Activated CD4-positive, alpha-beta T cell treated with anti-CD3 and anti-CD28 coated beads for 4 hours (primary cell): ENCODE measurements around the gene SART3.

ENCODE experiments used
- DNase-seq, 2 donors: peaks; one replicate each; pipeline ENCODE4 v3.0.0-alpha.2; 2020

Gene SART3, protein sequence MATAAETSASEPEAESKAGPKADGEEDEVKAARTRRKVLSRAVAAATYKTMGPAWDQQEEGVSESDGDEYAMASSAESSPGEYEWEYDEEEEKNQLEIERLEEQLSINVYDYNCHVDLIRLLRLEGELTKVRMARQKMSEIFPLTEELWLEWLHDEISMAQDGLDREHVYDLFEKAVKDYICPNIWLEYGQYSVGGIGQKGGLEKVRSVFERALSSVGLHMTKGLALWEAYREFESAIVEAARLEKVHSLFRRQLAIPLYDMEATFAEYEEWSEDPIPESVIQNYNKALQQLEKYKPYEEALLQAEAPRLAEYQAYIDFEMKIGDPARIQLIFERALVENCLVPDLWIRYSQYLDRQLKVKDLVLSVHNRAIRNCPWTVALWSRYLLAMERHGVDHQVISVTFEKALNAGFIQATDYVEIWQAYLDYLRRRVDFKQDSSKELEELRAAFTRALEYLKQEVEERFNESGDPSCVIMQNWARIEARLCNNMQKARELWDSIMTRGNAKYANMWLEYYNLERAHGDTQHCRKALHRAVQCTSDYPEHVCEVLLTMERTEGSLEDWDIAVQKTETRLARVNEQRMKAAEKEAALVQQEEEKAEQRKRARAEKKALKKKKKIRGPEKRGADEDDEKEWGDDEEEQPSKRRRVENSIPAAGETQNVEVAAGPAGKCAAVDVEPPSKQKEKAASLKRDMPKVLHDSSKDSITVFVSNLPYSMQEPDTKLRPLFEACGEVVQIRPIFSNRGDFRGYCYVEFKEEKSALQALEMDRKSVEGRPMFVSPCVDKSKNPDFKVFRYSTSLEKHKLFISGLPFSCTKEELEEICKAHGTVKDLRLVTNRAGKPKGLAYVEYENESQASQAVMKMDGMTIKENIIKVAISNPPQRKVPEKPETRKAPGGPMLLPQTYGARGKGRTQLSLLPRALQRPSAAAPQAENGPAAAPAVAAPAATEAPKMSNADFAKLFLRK

DNA sequence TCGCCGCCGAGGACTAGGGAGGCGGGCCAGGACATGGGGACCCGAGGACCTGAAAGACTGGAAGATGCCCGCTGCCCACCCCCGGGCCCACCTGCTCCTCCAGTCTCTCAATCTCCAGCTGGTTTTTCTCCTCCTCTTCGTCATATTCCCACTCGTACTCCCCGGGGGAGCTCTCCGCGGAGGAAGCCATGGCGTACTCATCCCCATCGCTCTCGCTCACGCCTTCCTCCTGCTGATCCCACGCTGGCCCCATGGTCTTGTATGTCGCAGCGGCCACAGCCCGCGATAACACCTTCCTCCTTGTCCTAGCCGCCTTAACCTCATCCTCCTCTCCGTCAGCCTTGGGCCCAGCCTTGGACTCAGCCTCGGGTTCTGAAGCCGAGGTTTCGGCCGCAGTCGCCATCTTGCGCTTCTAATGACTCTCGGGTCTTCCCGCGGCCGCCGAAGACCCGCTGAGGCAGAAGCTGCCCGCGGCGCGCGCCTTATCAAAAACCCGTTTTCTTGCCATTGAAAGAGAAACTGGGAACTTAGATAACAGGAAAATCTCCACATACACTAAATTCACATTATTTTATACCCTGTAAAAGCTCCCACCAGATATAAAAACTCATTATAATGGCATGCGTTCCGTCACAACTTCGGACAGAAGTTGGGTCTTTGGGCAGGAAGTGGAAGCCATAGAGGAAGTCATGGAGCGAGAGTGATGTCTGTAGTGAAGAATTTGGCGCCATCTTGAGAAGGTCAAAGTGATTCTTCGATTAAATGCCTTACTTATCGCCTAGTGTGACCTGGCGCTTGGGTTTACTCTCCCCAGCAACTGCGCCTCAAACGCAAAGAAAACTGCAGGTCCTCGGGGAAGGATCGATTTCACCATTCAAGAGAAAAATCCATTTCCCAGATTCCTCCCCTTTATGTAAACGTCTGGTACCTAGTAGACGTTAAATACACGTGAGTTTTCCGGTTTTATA lies at the start of gene SART3:
Gene SART3 (minus strand): TSS at position 422 of the 968 bp plus-strand sequence. CDS start 19 bp downstream, at position 403.
- peak; percentile 78 to 79 for DNase-seq

DNA sequence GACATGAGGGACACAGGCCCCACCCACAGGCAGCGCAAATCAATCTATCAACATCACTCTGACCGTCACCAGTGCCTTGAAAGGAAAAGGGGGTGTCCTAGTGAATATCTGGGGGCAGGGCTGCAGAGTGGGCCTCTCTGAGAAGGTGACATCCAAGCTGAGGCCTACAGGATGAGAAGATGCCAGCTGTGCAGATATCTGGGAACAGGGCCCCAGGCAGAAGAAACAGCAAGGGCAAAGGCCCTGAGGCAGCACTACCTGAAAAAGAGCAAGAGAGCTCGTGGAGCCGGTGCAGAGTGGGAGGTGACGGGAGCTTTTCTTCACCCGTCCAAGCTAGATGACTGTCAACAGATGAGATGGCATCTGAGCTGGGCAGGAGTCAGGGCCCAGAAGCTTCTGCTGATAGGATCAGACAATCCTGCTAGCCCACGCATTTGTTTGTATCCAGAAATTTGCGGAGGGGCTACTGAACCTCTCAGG lies 49.4 kb upstream of the SART3 start:
- DNase-seq, result no peak

DNA sequence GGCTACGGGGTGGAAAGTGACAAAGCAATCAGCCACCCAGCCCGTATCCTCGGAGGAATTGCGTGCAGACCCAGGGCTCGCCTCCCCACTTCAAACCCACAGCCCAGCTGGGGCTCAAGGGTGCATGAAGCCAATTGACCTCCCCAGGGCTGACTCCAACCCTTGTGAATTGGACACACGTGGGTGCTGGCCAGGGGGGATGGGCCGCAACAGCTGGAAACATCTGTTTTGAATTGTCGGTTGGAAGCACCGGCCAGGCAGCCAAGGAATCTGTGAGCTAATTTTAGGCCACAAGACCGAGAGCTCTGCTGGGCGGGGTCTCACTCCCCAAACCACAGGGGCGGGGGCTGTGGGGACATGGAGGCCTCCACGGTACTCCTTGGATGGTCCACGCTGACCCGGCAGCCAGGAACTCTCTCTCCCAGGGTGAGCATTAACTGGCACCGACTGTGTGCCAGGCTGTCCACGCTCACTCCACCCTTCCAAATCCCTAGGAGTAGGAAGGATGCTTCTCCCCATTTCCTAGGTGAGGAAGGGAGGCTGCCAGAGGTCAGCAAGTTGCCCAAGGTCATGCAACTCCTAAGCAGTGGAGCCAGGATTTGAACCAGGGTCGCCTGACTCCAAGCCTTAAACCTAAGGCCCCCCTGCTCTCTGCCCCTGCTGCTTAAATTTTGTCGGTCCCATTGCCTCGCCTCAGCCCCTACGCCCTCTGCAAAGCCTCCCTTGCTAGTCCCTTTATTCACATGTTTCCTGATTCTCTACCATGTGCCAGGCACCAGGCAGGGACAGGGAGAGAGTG lies 48.8 kb upstream of the SART3 start:
- DNase-seq, result no peak

DNA sequence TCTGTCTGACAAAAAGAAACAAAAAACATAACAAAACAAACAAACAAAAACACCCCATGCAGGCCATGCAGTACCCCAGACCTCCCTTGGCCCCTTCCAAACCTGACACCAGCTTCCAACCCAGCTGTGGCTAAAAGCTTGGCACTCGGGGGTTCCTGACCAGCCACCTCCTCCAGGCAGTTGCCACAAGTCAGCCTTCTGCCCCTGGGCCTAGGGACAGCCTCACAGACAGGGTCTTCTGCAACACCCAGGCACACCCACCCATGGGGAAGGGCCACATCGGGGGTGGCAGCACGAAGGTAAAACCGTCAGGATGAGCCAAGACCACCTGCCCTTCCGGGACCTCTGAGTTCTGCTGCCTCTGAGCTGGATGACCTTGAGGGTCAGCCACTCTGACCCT lies 47.6 kb upstream of the SART3 start:
- no peak for DNase-seq

DNA sequence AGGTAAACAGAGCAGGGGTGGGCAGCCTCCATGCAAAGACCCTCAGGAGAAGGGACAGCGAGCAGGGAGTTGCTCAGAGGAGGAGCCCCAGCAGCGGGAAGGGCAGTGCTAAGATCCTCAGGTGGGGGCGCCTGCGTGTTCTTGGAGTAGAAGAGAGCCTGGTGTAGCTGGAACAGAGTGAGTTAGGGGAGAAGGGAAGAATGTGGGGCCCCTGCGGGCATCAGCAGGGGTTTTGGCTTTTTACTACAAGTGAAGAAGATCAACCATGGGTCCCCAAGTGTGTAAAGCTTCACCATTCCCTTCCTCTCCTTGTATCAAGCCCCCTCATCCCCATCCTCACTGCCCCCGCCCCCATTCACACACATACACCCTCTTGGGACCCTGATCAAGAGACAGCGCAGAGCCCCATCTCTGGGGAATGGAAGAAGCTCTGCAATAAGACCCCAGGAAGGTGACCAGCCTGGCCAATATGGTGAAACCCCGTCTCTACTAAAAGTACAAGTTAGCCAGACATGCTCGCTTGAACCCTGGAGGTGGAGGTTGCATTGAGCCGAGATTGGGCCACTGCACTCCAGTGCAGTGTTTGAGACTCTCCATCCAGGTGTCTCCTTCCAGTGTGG lies 47.1 kb upstream of the SART3 start:
- no peak for DNase-seq

DNA sequence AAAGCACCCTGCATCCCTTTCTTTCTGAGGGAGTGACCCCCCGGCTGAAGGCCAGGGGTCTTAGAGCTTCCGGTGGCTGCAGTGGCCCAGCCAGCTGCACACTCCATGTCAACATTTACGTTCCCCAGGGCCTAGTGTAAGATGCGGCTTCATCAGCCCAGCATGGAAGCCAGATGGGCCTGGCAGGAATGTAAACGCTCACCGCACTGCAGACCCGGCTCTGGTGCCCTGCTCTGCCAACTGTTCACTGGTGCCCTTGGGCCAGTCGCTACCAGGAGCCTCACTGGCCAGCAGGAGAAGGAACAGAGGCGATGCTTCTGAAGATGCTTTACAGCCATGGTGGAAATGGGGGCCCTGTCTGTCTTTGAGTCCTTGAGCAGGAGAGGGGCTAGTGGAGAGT lies 45.5 kb upstream of the SART3 start:
- no peak for DNase-seq

DNA sequence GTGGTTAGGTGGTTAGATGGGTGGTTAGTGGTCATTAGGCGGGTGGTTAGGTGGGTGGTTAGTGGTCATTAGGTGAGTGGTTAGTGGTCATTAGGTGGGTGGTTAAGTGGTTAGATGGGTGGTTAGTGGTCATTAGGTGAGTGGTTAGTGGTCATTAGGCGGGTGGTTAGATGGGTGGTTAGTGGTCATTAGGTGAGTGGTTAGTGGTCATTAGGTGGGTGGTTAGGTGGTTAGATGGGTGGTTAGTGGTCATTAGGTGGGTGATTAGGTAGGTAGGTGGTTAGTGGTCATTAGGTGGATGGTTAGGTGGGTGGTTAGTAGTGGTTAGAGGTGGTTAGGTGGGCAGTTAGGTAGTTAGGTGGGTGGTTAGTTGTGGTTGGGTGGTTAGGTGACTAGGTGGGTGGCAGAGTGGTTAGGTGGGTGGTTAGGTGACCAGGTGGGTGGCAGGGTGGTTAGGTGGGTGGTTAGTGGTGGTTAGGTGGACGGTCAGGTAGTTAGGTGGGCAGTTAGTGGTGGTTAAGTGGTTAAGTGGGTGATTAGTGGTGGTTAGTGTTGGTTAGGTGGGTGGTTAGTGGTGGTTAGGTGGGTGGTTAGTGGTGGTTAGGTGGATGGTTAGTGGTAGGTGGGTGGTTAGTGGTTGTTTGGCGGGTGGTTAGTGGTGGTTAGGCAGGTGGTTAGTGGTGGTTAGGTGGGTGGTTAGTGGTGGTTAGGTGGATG lies 44.9 kb upstream of the SART3 start:
- DNase-seq, result no peak

DNA sequence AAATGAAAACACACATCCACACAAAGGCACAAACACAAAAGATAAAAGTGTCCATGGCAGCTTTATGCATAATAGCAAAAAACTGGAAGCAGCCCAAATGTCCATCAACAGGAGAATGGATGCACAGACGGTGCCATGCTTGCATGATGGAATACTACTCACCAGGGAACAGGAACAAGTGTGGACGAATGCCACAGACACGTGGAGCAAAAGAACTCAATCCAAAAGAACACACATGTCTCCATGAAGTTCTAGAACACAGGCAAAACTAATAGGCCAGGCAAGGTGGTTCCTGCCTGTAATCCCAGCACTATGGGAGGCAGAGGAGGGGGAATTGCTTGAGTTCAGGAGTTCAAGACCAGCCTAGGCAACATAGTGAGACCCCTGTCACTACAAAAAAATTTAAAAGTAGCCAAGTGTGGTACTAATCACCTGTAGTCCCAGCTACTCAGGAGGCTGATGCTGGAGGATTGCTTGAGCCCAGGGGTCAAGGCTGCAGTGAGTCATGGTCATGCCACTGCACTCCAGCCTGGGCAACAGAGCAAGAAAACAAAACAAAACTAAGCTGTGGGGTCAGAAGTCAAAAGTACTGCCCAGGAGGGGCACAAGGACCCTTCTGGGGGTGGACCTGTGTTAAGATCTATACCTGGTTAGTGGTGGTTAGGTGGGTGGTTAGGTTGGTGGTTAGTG lies 44.2 kb upstream of the SART3 start:
- no peak for DNase-seq

DNA sequence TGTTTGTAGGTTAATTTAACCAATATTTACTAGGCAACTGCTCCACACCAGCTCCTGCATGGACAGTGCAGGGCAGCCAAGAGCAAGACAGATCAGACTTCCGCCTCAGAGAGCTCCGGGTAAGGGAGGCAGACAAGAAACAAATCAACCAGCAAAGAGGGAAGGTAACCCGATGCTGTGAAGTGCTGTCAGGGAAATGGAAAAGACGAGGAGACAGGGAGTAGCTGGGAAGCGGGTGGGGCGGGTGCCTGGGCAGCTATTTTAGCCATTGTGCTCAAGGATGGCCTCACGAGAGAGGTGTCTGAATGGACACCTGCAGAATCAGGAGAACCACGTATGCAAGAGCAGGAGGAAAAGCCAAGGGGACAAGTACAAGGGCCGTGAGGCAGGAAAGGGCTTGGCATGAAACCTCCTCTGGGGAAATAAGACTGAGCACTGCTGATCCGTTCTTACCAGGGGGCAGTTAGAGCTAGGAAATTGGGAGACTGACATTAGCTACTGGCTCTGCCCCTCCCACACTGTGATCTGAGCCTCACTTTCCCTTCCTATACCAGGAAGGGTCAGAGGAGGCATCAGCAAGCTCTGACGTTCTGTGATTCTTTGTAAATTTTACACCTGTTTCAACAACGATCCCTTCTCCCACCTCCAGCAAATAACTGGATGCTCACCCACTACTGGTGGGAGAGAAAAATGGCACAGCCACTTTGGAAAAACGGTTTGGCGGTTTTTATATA lies 43.4 kb upstream of the SART3 start:
- DNase-seq, result no peak

DNA sequence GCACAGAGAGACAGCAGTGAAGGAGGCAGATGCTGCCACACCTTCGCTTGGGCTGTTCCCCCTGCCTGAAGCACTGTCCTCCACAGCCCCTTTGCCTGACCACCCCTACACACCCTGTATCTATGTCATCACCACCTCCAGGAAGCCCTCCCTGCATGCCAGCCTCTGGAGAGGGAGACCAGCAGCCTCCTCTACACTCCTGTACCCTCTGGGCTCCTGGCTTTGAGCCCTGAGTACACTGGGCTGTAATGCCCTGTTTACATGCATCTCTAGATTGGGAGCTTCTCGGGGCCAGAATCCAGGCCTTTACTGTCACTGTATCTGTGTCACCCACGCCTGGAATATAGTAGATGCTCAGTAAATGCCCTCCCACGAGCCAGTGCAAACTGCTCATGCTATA lies 42.8 kb upstream of the SART3 start:
- no peak for DNase-seq

DNA sequence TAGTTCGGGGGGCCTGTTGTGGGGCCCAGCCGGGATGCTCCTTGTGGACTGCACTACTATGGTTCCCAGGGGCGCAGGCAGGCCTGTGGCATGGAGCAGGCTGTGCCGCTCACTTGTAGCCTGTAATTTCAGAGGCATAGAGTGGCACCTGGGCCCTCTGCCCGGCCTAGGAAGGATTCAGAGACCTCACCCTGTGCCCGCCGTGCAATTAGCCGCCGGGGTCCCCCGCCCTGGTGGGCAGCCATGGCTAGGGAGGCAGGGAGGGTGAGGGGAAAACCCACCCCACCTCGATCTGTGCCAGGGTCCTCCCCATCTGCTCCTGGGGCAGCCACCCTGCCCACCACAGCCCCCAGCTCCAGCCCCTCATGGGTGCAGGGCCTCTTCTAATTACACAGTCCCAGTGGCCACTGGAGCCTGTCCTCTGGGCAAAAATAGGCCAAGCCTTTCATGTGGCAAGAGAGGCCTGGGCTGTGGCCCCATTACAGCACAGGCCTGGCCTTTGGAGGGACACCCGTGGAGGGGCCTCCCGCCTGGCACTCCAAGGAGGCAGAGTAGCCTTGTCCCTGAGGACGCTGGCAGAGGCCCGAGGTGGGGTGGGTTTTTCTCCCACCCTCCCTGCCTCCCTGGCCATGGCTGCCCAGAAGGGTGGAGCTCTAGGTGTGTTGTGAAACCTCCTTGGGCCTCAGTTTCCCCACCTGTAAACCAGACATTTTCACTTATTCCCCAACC lies 42.2 kb upstream of the SART3 start:
- DNase-seq, result no peak

DNA sequence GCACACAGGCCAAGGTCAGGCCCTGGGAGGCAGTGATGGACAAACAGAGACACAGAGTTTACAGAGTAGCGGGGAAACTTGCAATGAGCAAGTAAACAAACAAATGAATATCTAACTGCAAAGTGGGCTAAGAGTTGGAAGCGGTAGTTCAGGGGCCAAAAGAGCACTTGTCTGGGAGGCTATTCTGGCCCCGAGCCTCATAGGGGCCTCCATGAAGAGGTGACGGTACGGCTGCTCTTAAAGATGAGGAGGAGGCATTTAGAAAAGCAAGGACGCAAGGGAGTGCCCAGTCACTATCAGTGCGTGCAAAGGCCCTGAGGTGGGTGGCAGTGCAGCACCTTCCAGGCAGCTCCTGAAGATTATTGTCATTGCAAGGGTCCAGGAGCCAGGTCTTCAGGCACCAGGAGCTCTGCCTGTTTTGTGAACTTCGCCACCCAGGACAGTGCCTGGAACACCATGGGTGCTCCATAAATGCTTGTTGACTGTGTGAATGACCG lies 41.3 kb upstream of the SART3 start:
- no peak for DNase-seq

DNA sequence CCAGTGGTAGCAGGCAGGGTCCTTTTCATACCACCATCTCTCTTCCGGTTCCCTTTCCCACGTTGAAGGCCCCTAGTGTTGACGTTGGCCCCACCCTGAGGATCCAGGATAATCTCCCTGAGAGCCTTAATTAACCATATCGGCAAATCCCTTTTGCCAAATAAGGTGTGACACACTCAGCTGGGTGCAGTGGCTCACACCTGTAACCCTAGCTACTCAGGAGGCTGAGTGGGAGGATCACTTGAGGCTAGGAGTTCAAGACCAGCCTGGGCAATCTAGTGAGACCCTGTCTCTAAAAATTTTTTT lies 39.7 kb upstream of the SART3 start:
- no peak for DNase-seq

DNA sequence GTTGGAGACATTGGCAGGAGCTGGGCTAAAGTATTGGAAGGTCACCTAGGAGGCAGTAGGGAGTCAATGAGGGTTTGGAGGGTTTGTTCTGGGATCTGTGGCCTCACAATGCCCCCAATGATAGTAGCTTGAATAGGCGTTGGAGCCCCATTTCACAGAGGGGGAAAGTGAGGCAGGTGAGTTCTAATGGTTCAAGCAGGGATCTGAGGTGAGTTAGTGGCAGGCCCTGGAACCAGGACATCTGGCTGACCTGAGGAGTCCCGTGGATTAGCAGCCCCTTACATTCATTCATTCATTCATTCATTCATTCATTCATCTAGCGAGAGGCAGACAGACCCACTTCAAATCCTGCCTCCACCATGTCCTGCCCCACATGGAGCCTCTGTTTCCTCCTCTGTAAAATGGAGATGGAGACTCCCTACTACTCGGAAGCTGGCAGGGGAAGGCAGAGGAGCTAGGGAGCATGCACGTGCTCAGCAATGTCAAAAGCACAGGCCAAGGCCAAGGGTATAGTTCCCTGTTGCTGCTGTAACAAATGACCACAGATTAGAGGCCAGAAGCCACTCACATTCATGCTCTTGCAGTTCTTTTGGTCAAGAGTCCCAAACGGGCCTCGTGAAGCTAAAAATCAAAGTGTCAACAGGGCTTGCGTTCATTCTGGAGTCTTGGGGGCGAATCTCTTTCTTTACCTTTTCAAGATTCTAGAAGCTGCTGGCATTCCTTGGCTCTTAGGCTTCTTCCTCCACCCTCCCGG lies 39.2 kb upstream of the SART3 start:
- DNase-seq, result no peak

DNA sequence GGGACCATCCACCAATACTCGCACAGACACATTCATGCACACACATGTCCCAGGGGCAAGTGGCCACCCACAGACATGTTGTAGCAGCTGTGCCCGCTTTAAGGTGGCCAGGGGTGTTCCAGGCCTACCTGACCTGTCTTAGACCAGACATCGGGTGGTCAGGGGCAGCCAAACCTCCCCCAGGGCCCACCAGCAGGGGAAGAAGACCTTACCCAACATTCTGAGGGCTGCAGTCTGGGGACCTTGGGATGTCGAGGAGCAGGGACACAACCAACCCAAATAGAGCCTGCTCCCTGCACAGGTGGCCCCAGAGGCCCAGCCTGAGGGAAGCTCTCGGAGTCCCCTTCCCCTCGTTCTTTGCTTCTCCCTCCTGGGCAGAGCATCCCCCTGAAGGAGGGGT lies 38.6 kb upstream of the SART3 start:
- no peak for DNase-seq

DNA sequence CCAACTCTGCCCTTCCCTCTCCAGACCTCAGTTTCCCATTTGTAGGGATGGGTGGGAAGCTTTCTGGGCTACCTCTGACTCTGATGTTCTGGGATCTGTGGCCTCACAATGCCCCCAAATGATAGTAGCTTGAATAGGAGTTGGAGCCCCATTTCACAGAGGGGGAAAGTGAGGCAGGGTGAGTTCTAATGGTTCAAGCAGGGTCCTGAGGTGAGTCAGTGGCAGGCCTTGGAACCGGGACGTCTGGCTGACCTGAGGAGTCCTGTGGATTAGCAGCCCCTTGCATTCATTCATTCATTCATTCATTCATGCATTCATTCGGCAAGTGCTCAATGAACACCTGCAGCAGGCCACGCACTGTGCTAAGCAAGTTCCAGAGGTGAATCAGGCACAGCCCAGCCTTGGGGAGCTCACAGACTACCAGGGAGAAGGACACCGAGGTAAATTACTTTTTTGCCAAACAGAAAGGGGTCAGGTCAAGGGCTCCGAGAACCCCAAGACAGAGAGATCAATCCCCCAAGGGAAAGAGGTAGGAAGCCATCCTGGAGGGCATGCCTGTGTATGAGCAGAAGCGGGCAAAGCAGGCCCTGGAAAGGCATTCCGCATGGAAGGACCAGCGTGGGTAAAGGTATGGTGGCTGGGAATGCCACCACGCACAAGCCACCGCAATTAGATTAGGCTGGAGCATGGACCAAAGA lies 37.7 kb upstream of the SART3 start:
- DNase-seq, result no peak
